Spleen (tissue), 11 donors: ENCODE measurements around the gene ALDH1A3. TPM values are rescaled to one million over a fixed set of nuclear protein-coding genes. Genes with fewer than 3 reads are reported as not detected.
A peak's percentile ranks its signal among the peaks of the same experiment; 100 is the strongest.

Experiments
- DNase-seq: peaks from one replicate; pipeline ENCODE4 v3.0.0-alpha.2; 2020
- H3K27ac ChIP-seq, 8 donors: fragments of 200-600 bp; sonication (generic) in 7 of 8; 1 replicate in 4 of 8; 2 replicates in 4 of 8; pipeline versions ENCODE4 v1.5.0 to v1.8.0; 2016 to 2021; ENCODE audit warnings: inconsistent platforms in 4 of 8, mild to moderate bottlenecking in 4 of 8, moderate library complexity in 1 of 8
- H3K27me3 ChIP-seq, 7 donors: fragments of 200-600 bp; sonication (generic) in 6 of 7; replicated peaks in 1 of 7; 1 replicate in 4 of 7; 2 replicates in 3 of 7; pipeline versions ENCODE4 v1.5.0 to v1.8.0; 2016 to 2021; ENCODE audit warnings: inconsistent platforms in 3 of 7, mild to moderate bottlenecking in 1 of 7
- H3K36me3 ChIP-seq, 6 donors: fragments of 200-600 bp; sonication (generic) in 5 of 6; 1 replicate in 4 of 6; 2 replicates in 2 of 6; pipeline versions ENCODE4 v1.5.0 to v1.8.0; 2016 to 2021; ENCODE audit warnings: inconsistent platforms in 2 of 6
- H3K4me1 ChIP-seq, 6 donors: fragments of 200-600 bp; sonication (generic) in 5 of 6; 1 replicate in 3 of 6; 2 replicates in 3 of 6; pipeline versions ENCODE4 v1.5.0 to v1.8.0; 2016 to 2021; ENCODE audit warnings: inconsistent platforms in 3 of 6
- H3K4me3 ChIP-seq, 8 donors: fragments of 200-600 bp; sonication (generic) in 7 of 8; 1 replicate in 4 of 8; 2 replicates in 4 of 8; pipeline versions ENCODE4 v1.5.0 to v1.8.0; 2016 to 2021; ENCODE audit warnings: inconsistent platforms in 4 of 8, mild to moderate bottlenecking in 4 of 8, moderate library complexity in 2 of 8
- H3K9me3 ChIP-seq, 8 donors: fragments of 200-600 bp; sonication (generic) in 7 of 8; 1 replicate in 4 of 8; 2 replicates in 4 of 8; pipeline versions ENCODE4 v1.5.0 to v1.8.0; 2016 to 2021; ENCODE audit warnings: inconsistent platforms in 4 of 8
- CTCF ChIP-seq, 11 experiments: fragments of 200-600 bp in 7 of 11; fragments of 450-650 bp in 4 of 11; sonication (generic) in 4 of 11; IDR thresholded peaks in 8 of 11; conservative IDR thresholded peaks in 3 of 11; 1 replicate in 7 of 11; 2 replicates in 4 of 11; pipeline versions ENCODE4 v1.4.0 to v1.8.0; 2016 to 2021; ENCODE audit warnings: antibody characterized with exemption in 11 of 11, inconsistent platforms in 4 of 11, mild to moderate bottlenecking in 1 of 11
- POLR2A ChIP-seq, 3 donors: fragments of 450-650 bp; IDR thresholded peaks; one replicate each; pipeline ENCODE4 v1.5.1; 2017; ENCODE audit warnings: antibody characterized with exemption in 3 of 3, mild to moderate bottlenecking in 1 of 3
- POLR2AphosphoS5 ChIP-seq, 3 donors: sonication (generic); formaldehyde crosslinking; IDR thresholded peaks; one replicate each; pipeline ENCODE4 v1.5.1; 2017; ENCODE audit warnings: antibody characterized with exemption in 3 of 3
- WGBS, 5 donors: extraction: QIAGEN DNeasy Blood & Tissue Kit in 3 of 5; methylation state at CpG; one replicate each; pipeline versions ENCODE4 v1.1.5 to v1.1.7; 2013 to 2018; 5-methylcytosine and 5-hydroxymethylcytosine counted together
- intact Hi-C: fragments of 100-400 bp; cut with DNase I; formaldehyde crosslinking; loops from one replicate; pipeline ENCODE4 v1.15.0; 2023; ENCODE audit warnings: low total_unique reads
- polyA plus RNA-seq, 3 donors: library from polyadenylated mRNA; stranded (reverse); fragments of 200-250 nt; gene quantifications; one replicate each; pipeline ENCODE4 v1.2.1, GENCODE V29; 2013
- total RNA-seq, 7 donors: library from RNA; depleted of rRNA in 3 of 7; stranded (reverse); fragments of >200 nt in 3 of 7; fragmentation: NEBNext Ultra II Directional in 4 of 7; extraction: Animal tissue kit (Norgen Biotek cat#: 25700) in 4 of 7; gene quantifications; one replicate each; pipeline versions ENCODE4 v1.1.0 to v1.2.1, GENCODE V29; 2016 to 2021
- donor health status: healthy with polysubstance abuse.
- donor health status: DM: no; HTN: no; CAD: no; lungs with moderate emphysema.
- donor health status: DM: no; HTN: no; CAD: no.
- donor health status: Bipolar disorder and iron deficiency.
- donor health status: healthy.
- donor health status: DM: no; HTN: no; CAD: no.
- donor health status: DM: yes; HTN: yes; CAD: no.

Gene ALDH1A3
- total and polyA plus RNA-seq, 10 donors: 0.94 to 22.3 (median 4.6) TPM

GRCh38 chr15:100920516-100921135 is 41.0 kb downstream of the ALDH1A3 start:
- Histone ChIP-seq H3K36me3 (peaks cover 0 to 24% (median 6%) of the 10 kb centered on the region in 6 donors), H3K27me3 (peaks cover 0 to 27% (median 0%) of the 10 kb centered on the region in 7 donors), H3K4me1 (peaks cover 20 to 77% (median 66%) of the 10 kb centered on the region in 6 donors), H3K9me3 (no peaks in the 10 kb centered on the region), H3K27ac (peak overlapping the region in 6 of 8 donors; percentile 36 to 88 (median 86)), H3K4me3 (peak overlapping the region in 5 of 8 donors; percentile 72 to 82 (median 78))
- WGBS, 5 donors: 72 to 76% (median 74%) methylated on average over 8 of the region's 8 CpGs
- DNase-seq: no peak
- intact Hi-C loops: no loop called here
- TF ChIP-seq POLR2A (IDR thresholded peaks at IDR 0.05) (no peak), POLR2AphosphoS5 (IDR thresholded peaks at IDR 0.05) (peak in 1 of 3 donors; percentile 22)

GRCh38 chr15:100922192-100923040 is 42.8 kb downstream of the ALDH1A3 start:
- Histone ChIP-seq H3K4me1 (peaks cover 20 to 88% (median 71%) of the 10 kb centered on the region in 6 donors), H3K4me3 (peak overlapping the region in 1 of 8 donors; percentile 78)
- WGBS, 5 donors: 35 to 47% (median 38%) methylated on average over 13 of the region's 13 CpGs

GRCh38 chr15:100923076-100923475 is 43.4 kb downstream of the ALDH1A3 start:
- Histone ChIP-seq H3K4me1 (peaks cover 20 to 88% (median 70%) of the 10 kb centered on the region in 6 donors), H3K27ac (peak overlapping the region; percentile 35 to 88 (median 76)), H3K4me3 (peak overlapping the region in 1 of 8 donors; percentile 78), H3K27me3 (peaks cover 0 to 20% (median 0%) of the 10 kb centered on the region in 7 donors), H3K36me3 (peaks cover 0 to 47% (median 8%) of the 10 kb centered on the region in 6 donors), H3K9me3 (no peaks in the 10 kb centered on the region)
- intact Hi-C loops: no loop called here
- 76 to 87% (median 82%) methylated on average over 7 of the region's 7 CpGs for WGBS, 5 donors
- no peak for TF ChIP-seq POLR2A (IDR thresholded peaks at IDR 0.05)
- no peak for TF ChIP-seq CTCF (IDR thresholded peaks at IDR 0.05 in 8 of 11, conservative IDR thresholded peaks at IDR 0.05 in 3 of 11)
- DNase-seq: no peak

More at GRCh38 chr15:100922192-100923040, 42.8 kb downstream of the ALDH1A3 start:
- DNase-seq: no peak
- Histone ChIP-seq H3K27me3 (peaks cover 0 to 27% (median 0%) of the 10 kb centered on the region in 7 donors), H3K27ac (peak overlapping the region; percentile 35 to 88 (median 76)), H3K9me3 (no peaks in the 10 kb centered on the region), H3K36me3 (peaks cover 0 to 41% (median 8%) of the 10 kb centered on the region in 6 donors)
- no peak for TF ChIP-seq POLR2AphosphoS5 (IDR thresholded peaks at IDR 0.05)
- no peak for TF ChIP-seq POLR2A (IDR thresholded peaks at IDR 0.05)
- intact Hi-C loops: no loop called here

DNA sequence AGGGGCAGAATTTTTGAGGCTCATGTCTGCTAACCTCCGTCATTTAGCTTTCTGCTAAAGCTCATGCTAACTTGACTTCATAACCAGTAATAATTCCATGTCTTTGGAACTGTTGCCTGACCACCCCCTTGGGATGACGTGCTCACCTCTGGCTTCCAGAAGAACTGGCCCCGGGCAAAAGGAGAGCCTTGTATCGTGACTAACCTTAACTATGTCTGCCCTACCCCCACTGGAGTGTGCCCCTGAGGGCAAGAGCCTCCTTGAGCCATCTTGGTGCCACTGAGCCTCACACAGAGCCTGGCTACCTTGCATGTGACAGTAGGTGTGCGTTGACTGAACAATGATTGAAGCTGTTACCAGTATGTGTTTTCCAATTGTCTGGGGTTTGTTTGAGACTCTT is 44.3 kb downstream of the ALDH1A3 start:
- peaks cover 0 to 55% (median 8%) of the 10 kb centered on the region in 6 donors for H3K36me3 ChIP-seq
- WGBS, 5 donors: 85 to 92% (median 91%) methylated on average over 5 of the region's 5 CpGs
- no peaks in the 10 kb centered on the region for H3K9me3 ChIP-seq
- peaks cover 0 to 12% (median 0%) of the 10 kb centered on the region in 7 donors for H3K27me3 ChIP-seq
- H3K4me3 ChIP-seq: no peak overlapping the region
- TF ChIP-seq POLR2A (IDR thresholded peaks at IDR 0.05) (no peak), CTCF (IDR thresholded peaks at IDR 0.05 in 8 of 11, conservative IDR thresholded peaks at IDR 0.05 in 3 of 11) (no peak), POLR2AphosphoS5 (IDR thresholded peaks at IDR 0.05) (no peak)
- H3K4me1 ChIP-seq: peaks cover 20 to 85% (median 63%) of the 10 kb centered on the region in 6 donors
- intact Hi-C loops: no loop called here
- H3K27ac ChIP-seq: peak overlapping the region in 4 of 8 donors; percentile 86 to 88 (median 88)
- no peak for DNase-seq
